Stimulated activated CD4-positive, alpha-beta T cell treated with anti-CD3 and anti-CD28 coated beads, Interleukin-15, amount 100 ng/mL, for 24 hours (primary cell): ENCODE results near the gene ANGPTL1.
"Not testable (repeated sequence)": the region's sequence is repeated elsewhere in the genome, so short reads cannot be mapped to it uniquely, and the experiment has no call there.

ENCODE experiments used
- DNase-seq: peaks from one replicate; pipeline ENCODE4 v3.0.0-alpha.2; 2020

Gene ANGPTL1

DNA sequence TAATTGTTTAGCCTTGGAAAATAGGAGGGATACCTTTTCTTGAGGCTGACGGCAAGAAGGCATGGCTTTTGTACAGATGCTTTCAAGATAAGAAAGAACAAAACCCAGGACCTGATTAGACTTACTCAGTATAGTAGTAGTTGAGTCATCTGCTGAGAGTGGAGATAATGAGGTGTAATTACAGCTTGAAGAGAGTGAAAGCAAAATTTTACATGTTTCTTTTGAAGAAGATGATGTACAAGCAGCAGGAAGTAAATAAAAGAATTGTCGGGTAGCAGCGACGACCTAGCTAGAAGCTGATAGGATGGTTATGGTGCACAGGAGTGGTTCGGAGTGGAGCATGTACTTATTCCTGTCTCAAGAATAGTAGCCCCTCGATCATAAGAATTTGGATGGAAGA lies 6.6 kb downstream of the ANGPTL1 start:
- peak; percentile 2 for DNase-seq

DNA sequence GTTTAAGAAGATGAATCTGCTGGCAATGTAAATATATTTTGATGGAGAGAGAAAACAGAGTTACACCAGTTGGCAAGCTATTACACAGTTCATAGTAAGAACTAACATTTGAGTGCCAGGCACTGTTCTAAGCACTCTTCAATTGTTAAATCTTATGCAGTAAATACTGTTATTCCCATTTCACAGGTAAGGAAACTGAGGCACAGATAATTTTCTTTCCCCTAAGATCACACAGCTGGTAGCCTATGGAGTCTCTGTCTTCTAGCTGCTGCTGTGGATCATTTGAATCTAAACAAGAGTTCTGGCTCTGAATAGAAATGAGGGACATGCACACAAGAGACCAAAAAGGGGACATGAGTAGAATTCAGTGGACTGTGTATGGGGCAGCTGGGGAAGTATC lies 8.0 kb downstream of the ANGPTL1 start:
- no peak for DNase-seq

DNA sequence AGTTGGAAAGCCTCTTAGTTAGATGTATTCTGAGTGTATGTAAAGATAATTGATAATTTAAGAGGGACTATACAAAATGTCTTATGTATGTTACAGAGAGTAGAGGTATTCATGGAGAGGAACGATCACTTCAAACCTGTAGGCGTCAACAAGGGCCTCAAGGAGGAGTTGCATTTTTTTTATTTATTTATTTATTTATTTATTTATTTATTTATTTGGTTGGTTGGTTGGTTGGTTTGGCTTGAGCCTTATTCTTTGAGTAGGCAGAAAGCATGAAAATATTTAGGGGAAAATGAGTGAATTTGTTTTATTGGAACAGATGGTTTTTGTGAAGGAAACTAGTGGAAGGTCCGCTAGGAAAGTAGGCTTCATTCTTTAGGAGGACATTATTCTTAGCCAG lies 8.5 kb downstream of the ANGPTL1 start:
- DNase-seq, result no peak

DNA sequence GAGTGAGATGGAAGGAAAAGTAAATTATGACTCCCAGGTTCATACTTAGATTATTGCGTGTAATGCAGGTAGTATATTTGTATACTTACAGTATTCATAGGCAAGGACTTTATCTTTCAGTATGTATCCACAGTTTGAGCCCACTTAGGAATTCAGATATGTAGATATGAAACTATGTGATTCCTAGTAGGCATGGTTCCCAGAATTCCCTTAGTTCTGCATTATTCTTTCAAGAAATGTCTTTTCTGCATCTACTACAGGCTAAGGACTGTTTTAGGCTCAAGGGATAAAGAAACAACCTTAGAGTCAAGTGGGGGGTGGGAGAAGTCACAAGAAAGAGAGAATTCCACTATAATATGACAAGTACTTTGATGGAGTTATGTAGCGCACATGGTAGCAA lies 13.8 kb downstream of the ANGPTL1 start:
- DNase-seq, result no peak

DNA sequence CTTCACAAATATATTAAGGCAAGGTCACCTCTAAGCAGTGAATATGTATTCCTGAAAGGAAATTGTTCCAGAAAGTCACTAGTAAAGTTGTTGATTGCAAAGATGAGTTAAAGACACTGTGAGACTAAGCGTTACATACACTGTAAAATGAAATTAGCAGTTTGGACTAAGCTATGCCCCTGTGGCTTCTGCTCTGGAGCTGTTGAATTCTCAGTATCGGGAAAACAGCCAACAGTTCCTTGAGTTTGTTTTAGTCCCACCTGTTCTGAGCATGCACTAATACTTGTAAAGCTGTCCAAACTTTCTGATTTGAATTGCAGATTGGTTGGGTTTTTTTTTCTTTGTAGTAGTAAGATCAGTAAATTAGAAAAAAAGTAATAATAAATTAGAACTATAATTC lies 21.0 kb downstream of the ANGPTL1 start:
- DNase-seq, result no peak

DNA sequence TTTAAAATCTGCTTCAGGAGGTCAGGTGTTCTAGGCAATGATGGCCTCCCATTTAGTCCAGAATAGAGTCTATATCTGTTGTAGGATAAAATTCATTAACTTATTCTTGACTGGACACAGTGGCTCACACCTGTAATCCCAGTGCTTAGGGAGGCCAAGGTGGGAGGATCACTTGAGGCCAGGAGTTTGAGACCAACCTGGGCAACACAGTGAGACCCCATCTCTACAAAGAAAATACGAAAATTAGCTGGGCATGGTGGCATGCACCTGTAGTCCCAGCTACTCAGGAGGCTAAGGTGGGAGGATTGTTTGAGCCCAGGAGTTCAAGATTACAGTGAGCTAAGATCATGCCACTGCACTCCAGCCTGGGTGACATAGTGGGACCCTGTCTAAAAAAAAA lies 23.0 kb downstream of the ANGPTL1 start:
- DNase-seq, result not testable (repeated sequence)

DNA sequence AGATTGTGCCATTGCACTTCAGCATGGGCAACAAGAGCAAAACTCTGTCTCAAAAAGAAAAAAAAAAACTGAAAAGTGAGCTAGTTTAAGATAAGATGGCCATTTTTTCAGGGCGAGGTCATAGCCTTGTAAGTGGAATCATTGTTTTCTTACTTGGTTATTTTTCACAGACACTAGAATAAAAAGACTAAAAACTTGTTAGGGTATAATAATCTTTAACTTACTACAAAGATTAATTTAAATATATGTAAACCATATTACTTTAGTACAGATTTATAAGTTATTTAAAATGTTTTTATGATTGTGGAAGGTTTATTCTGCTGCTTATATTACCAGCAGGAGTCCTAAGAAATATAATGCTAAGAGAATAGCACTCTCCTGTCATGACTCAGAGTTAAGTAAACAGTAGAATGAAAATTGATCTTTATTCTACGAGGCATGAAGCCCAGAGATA lies 23.5 kb downstream of the ANGPTL1 start:
- DNase-seq, result no peak

DNA sequence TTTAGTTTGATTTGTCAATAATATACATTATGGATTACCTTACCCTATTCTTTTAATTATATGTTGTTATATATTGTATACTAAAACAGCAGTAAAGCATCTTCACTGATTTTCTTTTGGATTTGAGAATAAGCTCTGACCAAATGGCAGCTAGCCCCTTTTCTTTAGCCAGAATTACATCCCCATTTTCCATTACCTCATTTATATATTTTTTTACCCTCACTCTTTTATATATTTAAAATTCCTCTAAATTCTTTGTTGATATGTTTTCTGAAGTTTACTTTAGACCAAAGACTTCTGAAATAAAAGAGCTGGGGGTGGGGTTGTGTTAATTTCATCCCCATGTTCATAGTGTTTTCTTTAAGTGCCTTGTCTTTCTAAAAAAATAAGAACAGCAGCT lies 24.6 kb downstream of the ANGPTL1 start:
- DNase-seq, result no peak

DNA sequence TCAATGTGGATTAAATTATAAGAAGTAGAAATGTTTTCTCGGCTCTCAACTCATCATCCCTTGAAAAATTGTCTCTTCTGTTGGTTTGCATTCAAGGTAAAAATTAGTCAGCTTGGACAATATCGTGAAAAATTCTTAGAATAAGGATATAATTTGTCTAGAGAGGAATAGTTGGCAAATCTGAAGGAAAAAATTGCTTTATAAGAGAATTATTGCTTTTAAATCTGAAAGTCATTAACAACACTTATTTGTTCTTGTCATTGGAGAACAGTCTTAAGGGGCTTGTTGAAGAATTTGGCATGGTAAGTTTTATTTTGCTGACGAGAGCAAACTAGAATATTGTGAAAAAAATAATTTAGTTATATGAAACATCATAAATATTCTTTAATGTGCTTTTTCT lies 26.4 kb downstream of the ANGPTL1 start:
- DNase-seq, result no peak

DNA sequence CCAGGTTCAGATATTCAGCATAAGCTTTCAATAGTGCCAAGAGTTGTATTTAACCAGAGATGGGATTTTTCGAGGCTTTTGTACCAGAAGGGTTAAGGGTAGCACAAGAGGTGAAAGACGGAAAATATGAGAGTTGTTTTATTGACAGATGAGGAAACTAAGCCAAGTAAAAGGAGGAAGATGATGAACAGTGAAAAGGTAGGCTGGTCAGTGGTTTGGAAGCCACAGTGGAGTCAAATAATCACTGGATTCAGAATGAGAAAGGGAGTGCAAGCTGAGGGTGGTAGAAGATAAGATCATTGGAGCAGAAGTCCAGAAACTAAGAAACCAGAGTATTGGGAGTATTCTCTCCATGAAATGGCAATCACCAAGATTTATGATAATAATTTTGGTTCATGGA lies 45.7 kb downstream of the ANGPTL1 start:
- DNase-seq, result no peak

DNA sequence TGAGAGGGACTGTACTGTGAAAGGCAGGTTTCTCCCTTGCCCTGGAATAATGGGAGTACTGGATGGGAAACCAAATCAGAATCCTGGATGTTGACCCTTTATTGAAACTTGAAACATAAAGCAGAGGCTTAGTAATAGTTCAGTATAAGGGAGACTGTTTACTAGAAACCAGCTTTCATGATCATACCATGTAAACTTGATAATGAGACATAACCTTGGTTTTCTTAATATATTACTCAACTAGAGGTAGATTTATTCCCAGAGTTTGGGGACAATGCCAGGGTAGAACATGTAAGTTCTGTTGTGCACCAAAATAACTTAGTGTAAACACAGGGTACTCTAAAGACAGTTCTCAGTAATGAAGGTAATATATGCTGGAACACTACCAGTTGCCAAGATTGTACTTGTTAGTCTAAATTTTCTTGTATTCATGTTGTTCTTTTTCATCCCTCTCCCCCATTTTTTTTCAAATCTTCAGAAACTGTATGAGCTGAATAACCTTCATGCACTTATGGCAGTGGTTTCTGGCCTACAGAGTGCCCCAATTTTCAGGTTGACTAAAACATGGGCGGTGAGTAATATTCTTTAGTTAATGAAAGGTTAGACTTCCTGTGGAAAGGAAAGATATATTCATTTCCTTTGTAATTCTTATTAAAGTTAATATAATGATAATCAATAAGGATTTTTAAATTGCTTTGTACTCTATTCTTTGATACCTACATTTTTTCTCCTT lies 49.6 kb downstream of the ANGPTL1 start:
- peak; percentile 12 for DNase-seq

DNA sequence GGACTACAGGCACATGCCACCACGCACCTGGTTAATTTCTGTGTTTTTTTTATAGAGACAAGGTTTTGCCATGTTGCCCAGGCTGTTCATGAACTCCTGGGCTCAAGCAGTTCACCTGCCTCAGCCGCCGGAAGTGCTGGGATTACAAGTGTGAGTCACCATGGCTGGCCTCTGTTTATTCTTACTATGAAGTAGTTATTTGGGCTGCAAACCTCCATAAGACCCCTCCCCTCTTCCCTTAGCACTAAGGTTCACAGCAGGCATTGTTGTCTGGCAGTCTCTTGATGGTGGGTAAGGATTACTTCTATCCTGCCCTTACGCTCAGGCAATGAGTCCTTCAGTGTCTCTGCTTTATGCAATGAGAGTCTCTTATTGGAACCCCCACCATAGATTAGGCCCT lies 51.8 kb downstream of the ANGPTL1 start:
- no peak for DNase-seq

DNA sequence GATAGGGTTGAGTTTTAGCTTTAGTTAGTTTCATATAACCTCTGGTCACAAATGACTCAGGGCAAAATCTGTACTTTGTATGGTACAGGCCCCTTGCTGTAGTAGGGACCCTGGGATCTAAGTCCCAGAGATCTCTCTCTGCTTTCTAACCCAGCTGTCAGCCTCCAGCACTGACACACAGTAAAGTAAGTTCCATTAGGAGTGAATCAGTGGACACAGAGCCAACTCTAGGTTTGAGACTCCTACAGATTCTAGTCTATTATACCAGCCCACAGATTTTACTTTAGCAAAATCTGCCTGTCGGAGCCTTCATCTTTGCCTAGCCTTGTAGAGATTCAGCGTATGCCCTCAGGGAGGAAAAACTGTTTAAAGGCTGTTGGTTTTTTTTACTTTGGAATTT lies 52.5 kb downstream of the ANGPTL1 start:
- DNase-seq, result no peak

DNA sequence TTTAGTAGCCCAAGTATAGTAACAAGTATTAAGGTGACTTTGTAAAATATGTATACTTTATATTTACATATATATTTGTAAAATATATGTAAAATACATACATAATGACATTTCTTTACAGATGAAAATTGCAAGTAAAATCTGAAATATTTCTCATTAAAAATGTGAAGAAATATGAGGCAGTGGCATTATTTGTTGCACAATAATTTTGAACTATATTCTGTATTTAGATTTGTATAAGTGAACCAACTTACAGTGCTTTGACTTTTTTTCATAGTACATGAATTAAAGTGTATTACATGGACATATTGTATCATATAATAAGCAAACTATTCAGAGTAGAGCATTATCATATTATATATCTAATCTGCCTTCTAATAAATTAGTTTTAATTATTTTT lies 60.3 kb downstream of the ANGPTL1 start:
- no peak for DNase-seq

DNA sequence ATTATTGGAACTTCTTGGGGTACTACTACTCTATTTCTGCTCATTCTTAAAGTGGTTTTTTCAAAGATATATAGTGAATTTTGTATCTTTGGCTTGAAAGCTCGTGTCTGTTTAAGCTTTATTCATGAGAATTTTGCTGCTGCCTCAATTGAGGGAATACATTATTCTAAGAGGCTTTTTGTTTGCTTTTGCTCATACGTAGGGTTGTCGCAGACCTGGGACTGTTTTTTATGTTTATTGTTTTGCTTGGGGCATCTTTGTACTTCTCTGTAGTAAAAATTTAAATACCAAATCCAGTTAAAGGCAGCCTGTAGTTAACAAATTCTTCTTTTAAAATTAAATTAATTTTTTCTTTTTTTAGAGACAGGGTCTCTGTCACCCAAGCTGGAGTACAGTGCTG lies 62.3 kb downstream of the ANGPTL1 start:
- DNase-seq, result no peak

DNA sequence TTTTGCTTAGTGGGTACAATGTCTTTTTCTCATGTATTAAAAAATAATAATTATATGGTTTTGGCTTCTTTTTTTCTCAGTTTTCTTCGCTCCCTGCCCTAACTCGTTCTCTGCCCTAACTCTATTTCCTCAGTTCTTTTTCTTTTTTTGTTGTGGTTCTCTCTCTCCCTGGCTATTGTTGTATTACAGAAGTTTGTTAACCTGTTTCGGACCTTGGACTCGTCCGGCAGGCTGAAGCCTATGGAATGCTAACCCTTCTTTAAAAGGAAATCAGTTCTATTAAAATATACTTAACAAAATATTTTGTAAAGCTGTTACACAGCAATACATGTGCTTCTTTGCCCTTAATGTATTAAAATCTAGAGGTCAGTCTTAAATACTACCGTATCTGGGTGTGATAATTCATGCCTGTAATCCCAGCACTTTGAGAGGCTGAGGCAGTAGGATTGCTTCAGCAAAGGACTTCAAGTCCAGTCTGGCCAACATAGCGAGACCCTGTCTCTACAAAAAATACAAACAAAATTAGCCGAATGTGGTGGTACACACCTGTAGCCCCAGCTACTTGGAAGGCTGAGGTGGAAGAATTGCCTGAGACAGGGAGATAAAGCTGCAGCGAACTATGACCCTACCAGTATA lies 64.1 kb downstream of the ANGPTL1 start:
- DNase-seq, result no peak

DNA sequence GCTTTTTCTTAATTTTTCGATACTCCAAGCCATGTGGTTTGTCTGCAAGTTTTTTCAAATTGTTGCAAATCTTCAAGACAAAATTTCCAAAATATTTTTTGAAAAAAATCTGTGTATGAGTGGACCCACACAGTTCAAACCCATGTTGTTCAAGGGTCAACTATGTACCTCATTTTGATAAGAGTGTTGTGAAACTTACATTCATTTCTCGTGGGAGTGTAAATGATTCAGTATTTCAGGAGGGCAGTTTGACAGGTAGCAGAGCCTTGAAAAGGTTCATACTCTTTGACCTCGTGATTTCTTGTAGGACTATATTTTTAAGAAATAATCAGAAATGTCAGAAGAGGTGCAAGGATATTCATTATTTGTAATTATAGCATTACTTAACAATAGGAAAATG lies 68.0 kb downstream of the ANGPTL1 start:
- DNase-seq, result no peak
